ENCODE results near the gene TNNI3. TPM values are rescaled to one million over a fixed set of nuclear protein-coding genes. Genes with fewer than 3 reads are reported as not detected.

Gene TNNI3
- total RNA-seq, 6 donors from 2014 or later, result 1.0 to 14.6 (median 5.9) TPM

DNA sequence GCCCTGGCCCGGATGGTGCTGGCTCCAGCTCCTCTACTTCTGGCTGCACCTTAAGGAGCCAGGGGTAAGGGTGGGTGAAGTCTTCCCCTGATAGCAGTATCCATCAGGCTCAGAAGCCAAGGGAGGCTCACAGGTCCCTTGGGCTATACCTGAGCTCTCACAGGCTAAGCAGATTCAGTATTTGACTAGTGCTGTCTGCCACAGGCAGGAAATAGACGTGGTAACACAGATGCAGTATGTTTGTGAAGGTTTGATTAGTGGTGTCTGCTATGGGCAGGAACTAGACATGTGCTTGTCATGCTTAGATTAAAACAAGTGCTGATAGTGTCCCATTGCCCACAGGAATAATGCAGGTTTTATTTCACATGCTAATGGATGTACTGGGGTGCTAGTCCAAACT is 18.5 kb upstream of the TNNI3 start:
- no peak overlapping the region for H3K4me3 ChIP-seq
- DNase-seq (no peak), ATAC-seq (ENCODE audit: low FRiP score in 2 of 2) (no peak)
- H3K27ac ChIP-seq, result no peak overlapping the region
- peaks cover 15 to 29% (median 23%) of the 10 kb centered on the region in 4 donors for H3K4me1 ChIP-seq
- no peaks in the 10 kb centered on the region for H3K36me3 ChIP-seq
- H3K9me3 ChIP-seq, result peaks cover 0 to 3% (median 0%) of the 10 kb centered on the region in 4 donors
- peaks cover 2 to 80% (median 52%) of the 10 kb centered on the region in 4 donors for H3K27me3 ChIP-seq
- TF ChIP-seq POLR2AphosphoS5 (IDR thresholded peaks at IDR 0.05) (no peak), POLR2A (IDR thresholded peaks at IDR 0.05) (no peak), EP300 (IDR thresholded peaks at IDR 0.05) (no peak)
- TF ChIP-seq, protein P1, sequence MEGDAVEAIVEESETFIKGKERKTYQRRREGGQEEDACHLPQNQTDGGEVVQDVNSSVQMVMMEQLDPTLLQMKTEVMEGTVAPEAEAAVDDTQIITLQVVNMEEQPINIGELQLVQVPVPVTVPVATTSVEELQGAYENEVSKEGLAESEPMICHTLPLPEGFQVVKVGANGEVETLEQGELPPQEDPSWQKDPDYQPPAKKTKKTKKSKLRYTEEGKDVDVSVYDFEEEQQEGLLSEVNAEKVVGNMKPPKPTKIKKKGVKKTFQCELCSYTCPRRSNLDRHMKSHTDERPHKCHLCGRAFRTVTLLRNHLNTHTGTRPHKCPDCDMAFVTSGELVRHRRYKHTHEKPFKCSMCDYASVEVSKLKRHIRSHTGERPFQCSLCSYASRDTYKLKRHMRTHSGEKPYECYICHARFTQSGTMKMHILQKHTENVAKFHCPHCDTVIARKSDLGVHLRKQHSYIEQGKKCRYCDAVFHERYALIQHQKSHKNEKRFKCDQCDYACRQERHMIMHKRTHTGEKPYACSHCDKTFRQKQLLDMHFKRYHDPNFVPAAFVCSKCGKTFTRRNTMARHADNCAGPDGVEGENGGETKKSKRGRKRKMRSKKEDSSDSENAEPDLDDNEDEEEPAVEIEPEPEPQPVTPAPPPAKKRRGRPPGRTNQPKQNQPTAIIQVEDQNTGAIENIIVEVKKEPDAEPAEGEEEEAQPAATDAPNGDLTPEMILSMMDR (IDR thresholded peaks at IDR 0.05), result no peak
- WGBS, 2 donors, result 0 to 27% methylated on average over 1 to 2 of the region's 2 CpGs

DNA sequence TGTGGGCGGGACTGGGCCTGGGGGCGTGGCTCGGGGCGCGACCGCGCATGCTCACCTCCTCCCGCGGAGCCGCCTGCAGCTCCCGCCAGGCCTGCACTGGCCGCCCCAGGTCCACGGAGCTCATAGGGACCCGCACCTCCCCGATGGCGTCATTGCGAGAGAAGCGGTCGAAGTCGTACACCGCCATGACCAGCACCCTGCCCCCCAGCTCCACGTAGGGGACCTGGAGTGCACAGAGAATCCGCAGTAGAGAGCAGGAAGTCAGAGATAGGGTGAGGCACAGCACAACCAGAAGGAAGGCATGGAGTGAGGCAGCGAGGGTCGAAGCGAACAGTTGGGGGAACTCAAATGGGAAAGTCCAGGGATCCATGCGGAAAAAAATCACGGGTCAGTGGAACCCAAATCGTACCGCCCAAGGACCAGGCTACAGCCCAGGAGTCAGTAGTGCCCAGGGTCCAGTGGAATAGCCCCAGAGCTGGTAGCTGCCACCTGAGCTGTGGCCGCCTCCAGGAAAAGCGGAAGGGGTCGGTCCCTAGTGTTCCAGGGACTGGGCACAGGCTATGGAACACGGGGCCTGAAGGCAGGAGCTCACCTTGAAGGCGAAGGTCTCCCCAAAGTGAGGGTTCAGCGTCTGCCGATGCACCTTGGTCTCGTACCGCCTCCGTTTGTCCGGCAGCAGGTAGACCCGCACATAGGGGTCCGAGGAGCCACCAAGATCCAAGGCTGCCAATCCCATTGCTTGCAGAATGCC is 17.8 kb upstream of the TNNI3 start:
- ATAC-seq (ENCODE audit: low FRiP score in 2 of 2), result no peak

DNA sequence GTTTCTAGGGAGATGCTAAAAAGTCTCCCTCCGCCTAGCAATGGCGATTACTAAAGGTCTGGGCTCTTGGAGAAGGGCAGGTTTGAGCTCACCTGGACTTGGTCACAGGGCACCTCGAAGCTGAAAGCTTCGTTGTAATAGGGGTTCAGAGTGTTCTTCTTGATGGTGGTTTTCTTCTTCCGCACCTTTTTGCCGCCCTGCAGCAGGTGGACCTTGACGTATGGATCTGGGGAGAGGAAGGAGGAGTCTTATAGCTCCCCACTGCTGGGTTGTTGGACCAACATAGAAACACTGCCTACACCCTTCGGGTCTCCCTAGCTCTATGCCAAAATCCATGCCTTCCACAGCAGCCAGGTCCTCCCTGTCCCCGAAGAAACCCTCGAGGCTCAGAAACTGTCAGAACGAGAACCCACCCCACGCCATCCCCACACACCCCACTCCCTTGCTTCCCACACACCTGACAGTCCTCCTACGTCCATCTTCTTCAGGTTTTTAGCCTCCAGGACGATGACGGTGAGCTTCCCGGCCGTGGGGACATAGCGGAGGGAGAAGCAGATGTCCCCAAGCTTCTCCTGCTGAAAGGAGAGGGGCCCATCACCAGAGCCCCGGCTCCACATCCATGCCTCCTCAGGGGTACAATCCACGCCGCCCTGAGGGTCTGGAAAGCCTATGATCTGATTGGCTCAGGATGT is 17.0 kb upstream of the TNNI3 start:
- WGBS, 2 donors, result 44 to 59% methylated on average over 21 of the region's 21 CpGs
- ATAC-seq (ENCODE audit: low FRiP score in 2 of 2) (no peak), DNase-seq (no peak)
- H3K4me3 ChIP-seq, result no peak overlapping the region
- H3K27ac ChIP-seq, result no peak overlapping the region
- no peaks in the 10 kb centered on the region for H3K36me3 ChIP-seq
- no peak for TF ChIP-seq POLR2A (IDR thresholded peaks at IDR 0.05)
- TF ChIP-seq POLR2AphosphoS5 (IDR thresholded peaks at IDR 0.05), result no peak
- TF ChIP-seq EP300 (IDR thresholded peaks at IDR 0.05), result no peak
- TF ChIP-seq, protein P1 (IDR thresholded peaks at IDR 0.05), result no peak
- peaks cover 0 to 3% (median 0%) of the 10 kb centered on the region in 4 donors for H3K9me3 ChIP-seq
- H3K4me1 ChIP-seq, result peaks cover 10 to 21% (median 15%) of the 10 kb centered on the region in 4 donors
- H3K27me3 ChIP-seq, result peaks cover 2 to 73% (median 45%) of the 10 kb centered on the region in 4 donors

More for the DNA sequence above, 17.8 kb upstream of the TNNI3 start:
- Histone ChIP-seq H3K9me3 (peaks cover 0 to 3% (median 0%) of the 10 kb centered on the region in 4 donors), H3K27ac (no peak overlapping the region), H3K36me3 (no peaks in the 10 kb centered on the region), H3K27me3 (peaks cover 2 to 75% (median 49%) of the 10 kb centered on the region in 4 donors), H3K4me3 (no peak overlapping the region), H3K4me1 (peaks cover 15 to 29% (median 22%) of the 10 kb centered on the region in 4 donors)
- 50 to 52% methylated on average over 22 to 43 of the region's 43 CpGs for WGBS, 2 donors
- TF ChIP-seq POLR2AphosphoS5 (IDR thresholded peaks at IDR 0.05) (no peak), EP300 (IDR thresholded peaks at IDR 0.05) (no peak), POLR2A (IDR thresholded peaks at IDR 0.05) (no peak)
- TF ChIP-seq, protein P1 (IDR thresholded peaks at IDR 0.05), result no peak
- DNase-seq, result peak in 1 of 2 donors; percentile 75

DNA sequence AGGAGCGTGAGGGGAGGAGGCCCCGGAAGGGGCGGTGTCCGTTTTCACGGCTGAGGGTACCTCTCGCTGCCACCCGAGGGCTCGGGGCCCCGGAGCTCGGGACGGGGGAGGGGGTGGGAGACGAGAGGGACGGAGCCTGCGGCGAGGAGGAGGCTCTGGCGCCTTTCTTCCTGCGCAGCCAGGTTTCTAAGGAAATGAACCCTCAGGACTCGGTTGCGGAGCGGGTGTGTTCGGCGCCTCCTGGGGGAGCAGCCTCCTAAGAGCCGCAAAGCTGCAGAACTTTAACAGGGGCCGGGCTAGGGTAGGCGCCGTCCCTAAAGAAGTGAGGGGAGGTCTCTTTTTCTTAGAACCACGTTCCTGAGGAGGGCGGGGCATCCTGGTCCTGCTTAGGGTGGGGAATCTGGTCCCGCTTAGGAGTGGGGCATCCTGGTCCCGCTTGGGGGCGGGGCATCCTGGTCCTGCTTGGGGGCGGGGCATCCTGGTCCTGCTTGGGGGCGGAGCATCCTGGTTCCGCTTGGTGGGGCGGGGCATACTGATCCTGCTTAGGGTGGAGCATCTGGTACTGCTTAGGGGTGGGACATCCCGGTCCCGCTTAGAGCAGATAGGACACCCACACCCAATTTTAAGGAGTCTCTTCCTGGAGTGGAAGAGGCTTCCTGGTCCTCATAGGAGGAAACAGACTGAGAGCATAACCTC is 16.3 kb upstream of the TNNI3 start:
- H3K36me3 ChIP-seq, result no peaks in the 10 kb centered on the region
- ATAC-seq (ENCODE audit: low FRiP score in 2 of 2) (peak; percentile 37 to 89), DNase-seq (peak in 1 of 2 donors; percentile 79)
- no peak for TF ChIP-seq POLR2AphosphoS5 (IDR thresholded peaks at IDR 0.05)
- WGBS, 2 donors, result 0 to 2% methylated on average over 10 to 31 of the region's 37 CpGs
- peaks cover 5 to 14% (median 9%) of the 10 kb centered on the region in 4 donors for H3K4me1 ChIP-seq
- peak overlapping the region in 3 of 4 donors; percentile 25 to 39 (median 37) for H3K4me3 ChIP-seq
- H3K27me3 ChIP-seq, result peaks cover 2 to 73% (median 43%) of the 10 kb centered on the region in 4 donors
- no peaks in the 10 kb centered on the region for H3K9me3 ChIP-seq
- no peak overlapping the region for H3K27ac ChIP-seq
